M059J (cell line): ENCODE measurements around the gene KDM4C. TPM values are rescaled to one million over a fixed set of nuclear protein-coding genes. Genes with fewer than 3 reads are reported as not detected.

ENCODE experiments used
- DNase-seq: peaks from one replicate; pipeline ENCODE4 v3.0.0-alpha.2; 2012; ENCODE audit warnings: low read depth
- total RNA-seq: library from RNA; depleted of rRNA; stranded (reverse); fragments of >200 nt; shearing (Covaris generic); gene quantifications from 2 replicates; pipeline ENCODE4 v1.2.3, GENCODE V29; 2014

Gene KDM4C
- total RNA-seq, 1 experiment from 2014 or later: 17.7 TPM

GRCh38 chr9:7042124-7042523, 284.4 kb downstream of the KDM4C start:
- peak; percentile 31 for DNase-seq

- DNase-seq: no peak
Measured at GRCh38 chr9:7045361-7045760, 287.6 kb downstream of the KDM4C start.

GRCh38 chr9:7051711-7052110, 293.9 kb downstream of the KDM4C start:
- no peak for DNase-seq

- DNase-seq: no peak
Measured at GRCh38 chr9:7053903-7054302, 296.1 kb downstream of the KDM4C start.

GRCh38 chr9:7055171-7055903, 297.6 kb downstream of the KDM4C start:
- DNase-seq: no peak

- DNase-seq: no peak
Measured at GRCh38 chr9:7056254-7056653, 298.5 kb downstream of the KDM4C start.

GRCh38 chr9:7058473-7058872, 300.7 kb downstream of the KDM4C start:
- peak; percentile 3 for DNase-seq

GRCh38 chr9:7067169-7067568, 309.4 kb downstream of the KDM4C start:
- DNase-seq: no peak

GRCh38 chr9:7071916-7072315, 314.1 kb downstream of the KDM4C start:
- DNase-seq: no peak

GRCh38 chr9:7073706-7074105, 315.9 kb downstream of the KDM4C start:
- DNase-seq: no peak

- DNase-seq: no peak
Measured at GRCh38 chr9:7075154-7075553, 317.4 kb downstream of the KDM4C start.

GRCh38 chr9:7079051-7079450, 321.3 kb downstream of the KDM4C start:
- DNase-seq: no peak

- DNase-seq: no peak
Measured at GRCh38 chr9:7081065-7081600, 323.4 kb downstream of the KDM4C start.

GRCh38 chr9:7083192-7083591, 325.4 kb downstream of the KDM4C start:
- DNase-seq: no peak

- DNase-seq: no peak
Measured at GRCh38 chr9:7085357-7085756, 327.6 kb downstream of the KDM4C start.

GRCh38 chr9:7086389-7086788, 328.6 kb downstream of the KDM4C start:
- DNase-seq: no peak

GRCh38 chr9:7088611-7089010, 330.8 kb downstream of the KDM4C start:
- DNase-seq: no peak

GRCh38 chr9:7089406-7090193, 331.8 kb downstream of the KDM4C start:
- no peak for DNase-seq

GRCh38 chr9:7093040-7093439, 335.3 kb downstream of the KDM4C start:
- no peak for DNase-seq

- DNase-seq: peak; percentile 14
Measured at GRCh38 chr9:7094052-7094451, 336.3 kb downstream of the KDM4C start.

GRCh38 chr9:7094576-7094975, 336.8 kb downstream of the KDM4C start:
- DNase-seq: no peak

- no peak for DNase-seq
Measured at GRCh38 chr9:7095058-7095457, 337.3 kb downstream of the KDM4C start.
